Fibroblast of lung (primary cell): Measurements from ENCODE around the gene GDAP2.

Source experiments
- EZH2 ChIP-seq: IDR thresholded peaks from 2 replicates; pipeline ENCODE4 v1.5.1; 2012; ENCODE audit warnings: low read length, control low read depth, mild to moderate bottlenecking; ENCODE audit errors: missing control alignments
- TF ChIP-seq, protein P1 (sequence below), 2 donors: IDR thresholded peaks in 1 of 2; conservative IDR thresholded peaks in 1 of 2; 1 replicate in 1 of 2; 2 replicates in 1 of 2; pipeline ENCODE4 v1.5.1; 2011 to 2012; ENCODE audit warnings: low read length in 2 of 2, control low read depth in 1 of 2, inconsistent platforms in 1 of 2, low read depth in 1 of 2, mild to moderate bottlenecking in 1 of 2

DNA sequence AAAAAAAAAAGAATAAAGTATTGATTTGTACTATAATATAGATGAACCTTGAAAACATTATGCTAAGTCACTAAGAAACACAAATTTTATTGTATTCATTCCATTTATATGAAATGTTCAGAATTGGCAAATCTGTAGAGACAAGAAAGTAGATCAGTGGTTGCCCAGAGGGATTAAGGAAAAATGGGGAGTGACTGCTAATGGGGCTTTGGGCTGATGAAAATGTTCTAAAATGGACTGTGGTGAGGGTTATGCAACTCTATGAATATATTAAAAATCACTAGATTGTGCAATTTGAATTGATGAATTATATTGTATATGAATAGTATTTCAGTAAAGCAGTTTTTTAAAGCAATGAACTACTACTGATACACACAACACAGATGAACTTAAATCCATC, 10.0 kb downstream of the GDAP2 start:
- TF ChIP-seq, protein P1, sequence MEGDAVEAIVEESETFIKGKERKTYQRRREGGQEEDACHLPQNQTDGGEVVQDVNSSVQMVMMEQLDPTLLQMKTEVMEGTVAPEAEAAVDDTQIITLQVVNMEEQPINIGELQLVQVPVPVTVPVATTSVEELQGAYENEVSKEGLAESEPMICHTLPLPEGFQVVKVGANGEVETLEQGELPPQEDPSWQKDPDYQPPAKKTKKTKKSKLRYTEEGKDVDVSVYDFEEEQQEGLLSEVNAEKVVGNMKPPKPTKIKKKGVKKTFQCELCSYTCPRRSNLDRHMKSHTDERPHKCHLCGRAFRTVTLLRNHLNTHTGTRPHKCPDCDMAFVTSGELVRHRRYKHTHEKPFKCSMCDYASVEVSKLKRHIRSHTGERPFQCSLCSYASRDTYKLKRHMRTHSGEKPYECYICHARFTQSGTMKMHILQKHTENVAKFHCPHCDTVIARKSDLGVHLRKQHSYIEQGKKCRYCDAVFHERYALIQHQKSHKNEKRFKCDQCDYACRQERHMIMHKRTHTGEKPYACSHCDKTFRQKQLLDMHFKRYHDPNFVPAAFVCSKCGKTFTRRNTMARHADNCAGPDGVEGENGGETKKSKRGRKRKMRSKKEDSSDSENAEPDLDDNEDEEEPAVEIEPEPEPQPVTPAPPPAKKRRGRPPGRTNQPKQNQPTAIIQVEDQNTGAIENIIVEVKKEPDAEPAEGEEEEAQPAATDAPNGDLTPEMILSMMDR (conservative IDR thresholded peaks at IDR 0.05 in 1 of 2, IDR thresholded peaks at IDR 0.05 in 1 of 2; ENCODE audit: low read depth in 1 of 2, low read length in 2 of 2) = no peak
- no peak for TF ChIP-seq EZH2
